T-helper 2 cell treated with Interferon-gamma antibody and Interleukin-4, amounts not matched to agents 5 μg/mL and 100 μg/mL, for 36 hours (primary cell): ENCODE results near the gene ARID4B.
A peak's percentile ranks its signal among the peaks of the same experiment; 100 is the strongest.
"Not testable (repeated sequence)": the region's sequence is repeated elsewhere in the genome, so short reads cannot be mapped to it uniquely, and the experiment has no call there.

Source experiments
- DNase-seq: peaks from one replicate; pipeline ENCODE4 v3.0.0; 2021; ENCODE audit warnings: low spot score
- H3K27ac Mint-ChIP-seq: one replicate; pipeline ENCODE4 v1.8.0; 2021; ENCODE audit warnings: mild to moderate bottlenecking, mixed read lengths
- H3K27me3 Mint-ChIP-seq: one replicate; pipeline ENCODE4 v1.8.0; 2021; ENCODE audit warnings: low read depth, mixed read lengths
- H3K36me3 Mint-ChIP-seq: one replicate; pipeline ENCODE4 v1.8.0; 2021; ENCODE audit warnings: low read depth, mixed read lengths
- H3K4me1 Mint-ChIP-seq: one replicate; pipeline ENCODE4 v1.8.0; 2021; ENCODE audit warnings: low read depth, mixed read lengths
- H3K4me3 Mint-ChIP-seq: one replicate; pipeline ENCODE4 v1.8.0; 2022; ENCODE audit warnings: mild to moderate bottlenecking, moderate library complexity, mixed read lengths
- H3K9me3 Mint-ChIP-seq: one replicate; pipeline ENCODE4 v1.8.0; 2021; ENCODE audit warnings: mixed read lengths

Gene ARID4B

GRCh38 chr1:235319255-235319654 lies 8.7 kb downstream of the ARID4B start:
- peaks cover 37% of the 10 kb centered on the region for H3K36me3 Mint-ChIP-seq
- no peak overlapping the region for H3K27ac Mint-ChIP-seq
- no peak for DNase-seq
- no peaks in the 10 kb centered on the region for H3K9me3 Mint-ChIP-seq
- H3K4me3 Mint-ChIP-seq: no peak overlapping the region
- no peaks in the 10 kb centered on the region for H3K27me3 Mint-ChIP-seq
- peaks cover 49% of the 10 kb centered on the region for H3K4me1 Mint-ChIP-seq

DNA sequence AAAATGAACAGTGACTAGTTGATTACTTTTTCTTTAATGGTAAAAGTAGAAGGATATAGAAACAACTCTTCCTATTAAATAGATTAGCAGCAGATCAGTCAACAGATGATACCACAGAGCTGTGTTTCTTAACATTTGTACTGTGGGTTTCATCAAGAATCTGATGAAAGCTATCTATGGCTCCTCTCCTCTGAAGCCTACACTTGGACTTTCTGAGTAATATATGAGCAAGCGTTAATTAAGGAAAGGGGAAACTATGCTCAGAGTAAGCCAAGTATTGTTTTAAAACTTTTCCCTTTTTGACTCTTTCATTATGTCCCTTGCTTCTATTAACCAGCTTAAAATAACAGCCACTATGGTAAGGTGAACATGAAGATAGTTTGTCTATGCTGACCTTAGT lies 10.8 kb downstream of the ARID4B start:
- Mint-ChIP-seq H3K9me3 (no peaks in the 10 kb centered on the region), H3K36me3 (peaks cover 31% of the 10 kb centered on the region), H3K27ac (no peak overlapping the region), H3K4me1 (peaks cover 55% of the 10 kb centered on the region), H3K4me3 (no peak overlapping the region), H3K27me3 (no peaks in the 10 kb centered on the region)
- DNase-seq: no peak

DNA sequence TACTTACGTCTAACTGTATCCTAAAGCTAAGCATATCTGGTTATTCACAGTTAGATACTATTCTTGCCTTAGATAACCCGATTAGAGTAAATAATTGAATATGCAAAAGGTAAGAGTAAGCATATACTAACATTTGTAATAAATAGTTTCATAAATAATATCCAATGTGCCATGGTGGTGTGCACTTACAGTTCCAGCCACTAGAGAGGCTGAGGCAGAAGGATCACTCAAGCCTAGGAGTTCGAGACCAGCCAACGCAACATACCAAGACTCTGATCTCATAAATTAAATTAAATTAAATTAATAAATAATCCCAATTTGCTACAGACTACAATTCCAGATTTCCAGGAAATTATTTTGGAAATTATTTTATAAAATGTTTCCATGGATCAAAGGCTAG lies 12.2 kb downstream of the ARID4B start:
- Mint-ChIP-seq H3K4me1 (peaks cover 47% of the 10 kb centered on the region), H3K27ac (no peak overlapping the region), H3K4me3 (no peak overlapping the region), H3K36me3 (peaks cover 33% of the 10 kb centered on the region), H3K9me3 (no peaks in the 10 kb centered on the region), H3K27me3 (no peaks in the 10 kb centered on the region)
- DNase-seq: no peak

- H3K27ac Mint-ChIP-seq: no peak overlapping the region
- no peak for DNase-seq
- H3K27me3 Mint-ChIP-seq: no peaks in the 10 kb centered on the region
- no peaks in the 10 kb centered on the region for H3K9me3 Mint-ChIP-seq
- no peak overlapping the region for H3K4me3 Mint-ChIP-seq
- H3K4me1 Mint-ChIP-seq: peaks cover 47% of the 10 kb centered on the region
- H3K36me3 Mint-ChIP-seq: peaks cover 28% of the 10 kb centered on the region
These were observed 12.8 kb downstream of the ARID4B start for GRCh38 chr1:235315173-235315572.

- Mint-ChIP-seq H3K36me3 (peaks cover 24% of the 10 kb centered on the region), H3K27me3 (no peaks in the 10 kb centered on the region), H3K4me3 (peak overlapping the region; percentile 63), H3K9me3 (no peaks in the 10 kb centered on the region), H3K27ac (peak overlapping the region; percentile 43), H3K4me1 (peaks cover 47% of the 10 kb centered on the region)
- DNase-seq: no peak
These were observed 13.9 kb downstream of the ARID4B start for GRCh38 chr1:235313931-235314678.

GRCh38 chr1:235313262-235313661 lies 14.7 kb downstream of the ARID4B start:
- H3K36me3 Mint-ChIP-seq: peaks cover 16% of the 10 kb centered on the region
- DNase-seq: no peak
- no peaks in the 10 kb centered on the region for H3K9me3 Mint-ChIP-seq
- H3K4me1 Mint-ChIP-seq: peaks cover 40% of the 10 kb centered on the region
- peak overlapping the region; percentile 63 for H3K4me3 Mint-ChIP-seq
- peak overlapping the region; percentile 32 for H3K27ac Mint-ChIP-seq
- H3K27me3 Mint-ChIP-seq: no peaks in the 10 kb centered on the region

DNA sequence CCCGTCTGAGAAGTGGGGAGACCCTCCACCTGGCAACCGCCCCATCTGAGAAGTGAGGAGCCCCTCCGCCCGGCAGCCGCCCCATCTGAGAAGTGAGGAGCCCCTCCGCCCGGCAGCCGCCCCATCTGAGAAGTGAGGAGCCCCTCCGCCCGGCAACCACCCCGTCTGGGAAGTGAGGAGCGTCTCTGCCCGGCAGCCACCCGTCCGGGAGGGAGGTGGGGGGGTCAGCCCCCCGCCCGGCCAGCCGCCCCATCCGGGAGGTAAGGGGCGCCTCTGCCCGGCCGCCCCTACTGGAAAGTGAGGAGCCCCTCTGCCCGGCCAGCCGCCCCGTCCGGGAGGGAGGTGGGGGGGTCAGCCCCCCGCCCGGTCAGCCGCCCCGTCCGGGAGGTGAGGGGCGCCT lies 18.8 kb downstream of the ARID4B start:
- not testable (repeated sequence) for H3K9me3 Mint-ChIP-seq, H3K27ac Mint-ChIP-seq, H3K4me3 Mint-ChIP-seq, H3K27me3 Mint-ChIP-seq, DNase-seq
- H3K4me1 Mint-ChIP-seq: peaks cover 44% of the 10 kb centered on the region
- peaks cover 12% of the 10 kb centered on the region for H3K36me3 Mint-ChIP-seq

DNA sequence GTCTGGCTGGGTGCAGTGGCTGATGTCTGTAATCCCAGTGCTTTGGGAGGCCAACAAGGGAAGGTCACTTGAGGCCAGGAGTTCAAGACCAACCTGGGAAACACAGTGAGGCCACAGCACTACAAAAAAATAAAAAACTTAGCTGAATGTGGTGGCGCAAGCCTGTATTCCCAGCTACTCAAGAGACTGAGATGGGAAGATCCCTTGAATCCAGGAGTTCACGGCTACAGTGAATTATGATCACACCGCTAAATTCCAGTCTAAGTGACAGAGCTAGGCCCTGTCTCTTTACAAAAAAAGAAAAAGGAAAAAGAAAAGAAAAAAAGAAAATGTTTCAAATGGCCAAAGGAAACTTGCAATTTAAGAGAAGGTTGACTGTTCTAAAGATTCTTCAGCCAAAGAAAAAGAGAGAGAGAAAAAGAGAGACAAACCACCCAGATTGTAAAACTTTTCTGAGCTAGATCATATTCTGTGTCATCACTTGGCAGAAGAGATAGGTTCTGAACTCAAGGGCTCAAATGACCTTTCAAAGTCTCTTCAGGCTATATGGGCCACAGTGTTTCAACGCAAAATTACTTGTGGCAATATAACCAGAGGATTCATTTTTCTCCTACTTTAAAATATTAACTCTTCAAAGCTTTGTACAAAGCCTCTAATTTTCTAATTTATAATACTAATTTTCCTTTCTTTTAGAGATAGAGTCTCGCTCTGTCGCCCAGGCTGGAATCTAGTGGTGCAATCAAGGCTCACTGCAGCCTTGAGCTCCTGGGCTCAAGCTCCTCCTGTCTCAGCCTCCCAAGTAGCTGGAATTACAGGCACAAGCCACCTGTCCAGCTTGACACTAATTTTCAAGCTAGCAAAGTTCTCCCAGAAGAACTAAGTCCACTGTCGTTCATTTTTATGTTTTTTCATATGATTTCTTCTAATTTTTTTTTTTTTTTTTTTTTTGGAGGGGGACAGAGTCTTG lies 20.5 kb downstream of the ARID4B start:
- DNase-seq: no peak
- Mint-ChIP-seq H3K4me3 (no peak overlapping the region), H3K27ac (no peak overlapping the region), H3K27me3 (no peaks in the 10 kb centered on the region), H3K9me3 (no peaks in the 10 kb centered on the region), H3K4me1 (peaks cover 34% of the 10 kb centered on the region), H3K36me3 (peaks cover 12% of the 10 kb centered on the region)

- Mint-ChIP-seq H3K4me1 (peaks cover 28% of the 10 kb centered on the region), H3K27me3 (no peaks in the 10 kb centered on the region), H3K36me3 (peaks cover 4% of the 10 kb centered on the region), H3K27ac (peak overlapping the region; percentile 83), H3K9me3 (no peaks in the 10 kb centered on the region), H3K4me3 (peak overlapping the region; percentile 52)
- no peak for DNase-seq
These were observed 23.2 kb downstream of the ARID4B start for GRCh38 chr1:235304549-235305451.

GRCh38 chr1:235302143-235302542 lies 25.8 kb downstream of the ARID4B start:
- Mint-ChIP-seq H3K27me3 (no peaks in the 10 kb centered on the region), H3K4me3 (no peak overlapping the region), H3K36me3 (peaks cover 9% of the 10 kb centered on the region), H3K9me3 (no peaks in the 10 kb centered on the region), H3K27ac (no peak overlapping the region), H3K4me1 (peaks cover 45% of the 10 kb centered on the region)
- DNase-seq: no peak

GRCh38 chr1:235299169-235299858 lies 28.7 kb downstream of the ARID4B start:
- Mint-ChIP-seq H3K4me1 (peaks cover 35% of the 10 kb centered on the region), H3K27me3 (no peaks in the 10 kb centered on the region), H3K9me3 (peaks cover 4% of the 10 kb centered on the region), H3K4me3 (peak overlapping the region; percentile 30), H3K27ac (no peak overlapping the region), H3K36me3 (peaks cover 13% of the 10 kb centered on the region)
- DNase-seq: no peak

GRCh38 chr1:235298758-235299157 lies 29.2 kb downstream of the ARID4B start:
- no peak for DNase-seq
- H3K36me3 Mint-ChIP-seq: peaks cover 12% of the 10 kb centered on the region
- H3K4me3 Mint-ChIP-seq: peak overlapping the region; percentile 30
- H3K9me3 Mint-ChIP-seq: peaks cover 4% of the 10 kb centered on the region
- H3K4me1 Mint-ChIP-seq: peaks cover 33% of the 10 kb centered on the region
- H3K27me3 Mint-ChIP-seq: no peaks in the 10 kb centered on the region
- H3K27ac Mint-ChIP-seq: peak overlapping the region; percentile 28

DNA sequence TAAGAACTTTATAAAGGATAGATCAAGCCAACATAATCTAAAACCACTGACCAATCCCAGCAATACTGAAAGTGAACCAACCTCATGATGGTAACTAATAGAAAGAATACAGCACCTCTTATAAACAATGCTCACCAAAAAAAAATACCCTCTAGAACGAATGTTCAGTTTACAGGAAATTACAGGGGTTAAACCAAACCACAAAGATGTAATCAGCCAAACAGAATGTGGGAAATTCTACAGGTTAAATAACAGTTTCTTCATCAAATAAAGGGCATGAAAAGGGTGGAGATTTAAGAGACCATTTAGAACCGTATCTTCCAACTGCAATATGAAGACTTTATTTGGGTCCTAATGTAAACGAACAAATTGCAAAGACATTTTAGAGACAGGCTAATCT lies 30.4 kb downstream of the ARID4B start:
- H3K36me3 Mint-ChIP-seq: peaks cover 9% of the 10 kb centered on the region
- peaks cover 38% of the 10 kb centered on the region for H3K4me1 Mint-ChIP-seq
- H3K27me3 Mint-ChIP-seq: no peaks in the 10 kb centered on the region
- DNase-seq: no peak
- peaks cover 4% of the 10 kb centered on the region for H3K9me3 Mint-ChIP-seq
- H3K27ac Mint-ChIP-seq: peak overlapping the region; percentile 75
- H3K4me3 Mint-ChIP-seq: peak overlapping the region; percentile 76
